Skin epidermis (tissue), 12 donors: ENCODE measurements around the gene APOD.

Experiments used
- H3K27ac ChIP-seq, 21 experiments: fragments of 200-600 bp; sonication (generic) in 11 of 21; one replicate each; pipeline ENCODE4 v1.5.0; 2020; ENCODE audit warnings: mild to moderate bottlenecking in 3 of 21, inconsistent platforms in 2 of 21, moderate library complexity in 2 of 21
- H3K4me3 ChIP-seq, 7 experiments: fragments of 200-600 bp; sonication (generic) in 2 of 7; one replicate each; pipeline ENCODE4 v1.5.0; 2020; ENCODE audit warnings: inconsistent platforms in 2 of 7, mild to moderate bottlenecking in 2 of 7, moderate library complexity in 1 of 7

Gene APOD

DNA sequence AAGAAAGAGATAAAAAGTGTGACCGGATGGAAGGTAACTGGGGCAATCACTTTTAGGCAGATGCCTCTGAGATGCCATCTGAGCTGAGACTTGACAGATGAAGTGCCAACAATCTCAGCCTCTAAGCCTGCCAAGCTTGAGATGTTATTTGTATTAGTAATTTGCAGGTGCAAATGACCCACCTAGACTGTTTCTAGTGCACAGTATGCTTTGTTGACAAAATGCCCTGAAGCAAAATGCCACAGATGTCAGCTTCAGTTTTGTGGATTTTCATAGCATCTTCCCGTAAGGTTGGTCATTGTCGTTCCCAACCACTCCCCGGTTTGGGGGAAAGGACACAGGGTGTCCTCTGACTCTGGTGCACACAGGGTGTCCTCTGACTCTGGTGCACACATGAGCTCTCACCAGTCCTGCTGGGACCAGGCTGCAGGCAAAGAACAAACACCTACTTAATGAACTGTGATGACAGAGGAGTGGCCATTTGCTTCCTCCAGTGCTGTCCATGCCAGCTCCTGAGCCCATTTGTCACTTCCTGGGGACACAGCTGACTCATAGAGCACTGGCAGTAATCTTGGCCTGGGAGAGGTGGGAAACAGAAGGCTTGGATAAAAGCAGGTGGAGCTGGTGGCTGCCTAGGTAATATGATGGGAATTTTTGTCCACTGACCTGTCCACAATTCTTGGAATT, 23.9 kb downstream of the APOD start:
- Histone ChIP-seq H3K4me3 (no peak overlapping the region), H3K27ac (no peak overlapping the region)

DNA sequence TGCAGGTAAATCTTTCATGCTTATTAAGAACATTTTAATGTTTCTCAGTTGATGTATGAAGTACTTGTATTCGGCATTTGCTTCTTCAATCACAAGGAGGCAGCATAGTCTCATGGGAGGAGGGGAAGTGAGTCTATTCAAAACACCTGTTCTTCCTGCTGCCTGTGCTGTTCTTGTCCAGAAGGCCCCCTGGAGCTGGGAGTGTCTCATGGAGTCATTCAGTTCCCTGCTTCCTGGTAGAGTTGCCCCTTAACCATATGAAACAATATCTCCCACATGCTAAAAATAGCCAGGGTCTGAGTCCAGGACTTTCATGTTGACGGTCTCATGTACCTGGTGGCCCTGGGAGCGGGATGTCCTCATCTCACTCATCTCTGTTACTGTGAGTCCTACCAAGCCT, 25.1 kb downstream of the APOD start:
- Histone ChIP-seq H3K4me3 (no peak overlapping the region), H3K27ac (no peak overlapping the region)

DNA sequence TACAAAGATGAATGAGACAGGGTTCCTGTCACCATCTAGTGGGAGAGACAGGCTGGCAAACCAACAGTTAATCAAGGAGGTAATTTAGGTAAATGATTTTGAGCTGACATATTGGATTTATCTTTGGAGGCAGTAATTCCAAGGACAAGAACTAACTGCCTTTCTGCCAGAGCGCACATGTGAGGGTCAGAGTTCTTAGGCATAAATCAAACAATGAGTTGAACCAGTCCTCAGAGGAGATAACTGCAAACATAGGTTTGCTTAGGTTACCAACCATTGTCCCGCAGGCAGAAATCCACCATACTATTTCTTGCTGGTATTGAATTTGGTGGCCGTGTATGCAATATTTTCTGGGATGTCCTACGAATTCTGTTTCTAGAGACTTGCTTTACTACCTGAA, 26.4 kb downstream of the APOD start:
- Histone ChIP-seq H3K27ac (no peak overlapping the region), H3K4me3 (no peak overlapping the region)

DNA sequence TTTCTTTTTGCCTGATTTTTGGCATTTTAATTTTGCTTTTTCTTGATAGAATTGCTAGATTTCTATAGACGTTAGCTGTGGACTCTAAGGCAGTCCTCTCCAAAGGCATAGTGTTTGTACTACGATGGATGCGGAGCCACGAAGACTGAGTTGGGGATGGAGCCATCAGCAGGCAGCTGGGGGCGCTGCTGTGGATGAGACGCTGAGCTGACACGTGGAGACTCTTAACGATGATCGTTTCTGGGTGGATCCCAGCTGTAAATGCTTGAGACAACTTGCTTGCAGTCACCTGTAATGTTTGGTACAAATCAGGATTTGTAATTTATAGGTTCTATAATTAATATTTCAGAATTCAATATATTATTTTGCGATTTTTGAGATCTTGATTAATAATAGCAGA, 27.4 kb downstream of the APOD start:
- Histone ChIP-seq H3K4me3 (no peak overlapping the region), H3K27ac (no peak overlapping the region)

DNA sequence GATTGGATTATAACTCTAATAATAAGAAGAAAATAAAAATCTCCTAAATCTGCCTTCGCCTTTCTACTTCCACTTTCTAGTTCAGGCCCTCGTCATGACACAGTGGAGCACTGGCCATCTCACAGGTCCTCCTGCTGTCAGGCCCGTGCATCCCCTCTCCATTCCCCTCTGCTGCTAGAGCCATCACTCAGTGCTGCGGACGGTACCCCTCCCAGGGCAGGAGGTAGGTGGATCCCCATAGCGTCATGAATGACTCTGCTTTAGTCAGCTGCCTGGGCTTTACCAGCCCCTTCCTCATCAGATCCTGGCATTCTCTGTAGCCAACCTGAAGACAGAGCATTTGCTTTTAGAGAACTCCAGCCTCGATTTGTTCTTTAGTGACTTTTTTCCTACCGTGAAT, 28.6 kb downstream of the APOD start:
- Histone ChIP-seq H3K27ac (no peak overlapping the region), H3K4me3 (no peak overlapping the region)

DNA sequence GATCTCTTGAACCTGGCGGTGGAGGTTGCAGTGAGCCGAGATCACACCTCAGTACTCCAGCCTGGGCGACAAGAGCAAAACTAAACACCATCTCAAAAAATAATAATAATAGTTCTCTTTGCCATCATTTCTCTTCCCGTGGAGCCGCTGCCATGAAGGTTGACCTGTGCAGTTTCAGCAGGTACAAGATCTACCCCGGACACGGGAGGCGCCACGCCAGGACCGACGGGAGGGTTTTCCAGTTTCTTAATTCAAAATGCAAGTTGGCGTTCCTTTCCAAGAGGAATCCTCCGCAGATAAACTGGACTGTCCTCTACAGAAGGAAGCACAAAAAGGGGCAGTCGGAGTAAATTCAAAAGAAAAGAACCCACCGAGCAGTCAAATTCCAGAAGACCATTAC, 29.3 kb downstream of the APOD start:
- no peak overlapping the region for H3K27ac ChIP-seq
- no peak overlapping the region for H3K4me3 ChIP-seq

DNA sequence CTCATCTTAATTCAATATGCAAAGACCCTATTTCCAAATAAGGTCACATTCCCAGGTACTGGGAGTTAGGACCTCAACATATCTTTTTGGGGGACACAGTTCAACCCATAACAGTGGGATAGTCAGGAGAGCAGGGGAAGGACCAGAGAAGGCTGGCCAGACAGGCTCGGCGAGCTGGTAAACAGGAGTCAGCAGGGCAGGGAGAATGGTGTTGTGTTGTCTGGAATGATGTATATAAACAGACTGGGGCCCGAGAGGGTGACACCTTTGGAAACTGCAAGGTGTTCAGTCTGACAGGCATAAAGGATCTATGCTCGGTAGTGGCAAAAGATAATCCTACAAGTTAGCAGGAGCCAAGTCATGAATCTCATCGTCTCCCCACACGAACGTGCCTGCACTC, 30.5 kb downstream of the APOD start:
- no peak overlapping the region for H3K4me3 ChIP-seq
- peak overlapping the region in 7 of 21 experiments; percentile 13 to 90 (median 27) for H3K27ac ChIP-seq

DNA sequence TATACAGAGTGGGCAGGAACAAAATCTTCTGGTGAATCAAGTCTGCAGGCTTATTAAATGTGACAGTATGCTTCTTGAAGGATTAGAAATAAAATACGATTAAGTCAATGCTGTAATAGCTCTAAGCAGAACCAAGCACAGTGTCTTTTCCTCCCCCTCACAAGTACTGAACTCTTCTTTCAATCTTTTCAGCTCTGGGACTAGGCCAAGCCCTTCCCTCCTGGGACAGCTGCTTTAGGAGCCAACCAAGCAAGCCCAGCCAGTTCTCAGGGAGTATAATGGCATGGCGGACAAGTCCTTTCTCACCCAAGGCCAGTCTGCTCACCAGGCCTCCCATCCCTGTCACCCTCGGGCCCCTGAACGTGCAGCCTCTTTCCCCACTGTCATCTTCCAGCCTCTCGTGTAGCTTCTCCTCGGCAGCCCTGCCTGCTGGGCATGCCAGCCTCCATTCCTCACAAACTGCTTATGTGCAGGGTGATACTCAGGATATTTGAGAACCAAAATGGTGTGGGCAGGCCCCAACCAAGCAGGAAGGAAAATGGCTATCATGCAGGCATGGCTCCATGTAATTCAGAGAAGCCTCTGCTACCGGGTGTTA, 32.3 kb downstream of the APOD start:
- Histone ChIP-seq H3K4me3 (no peak overlapping the region), H3K27ac (peak overlapping the region in 16 of 21 experiments; percentile 13 to 94 (median 67))

DNA sequence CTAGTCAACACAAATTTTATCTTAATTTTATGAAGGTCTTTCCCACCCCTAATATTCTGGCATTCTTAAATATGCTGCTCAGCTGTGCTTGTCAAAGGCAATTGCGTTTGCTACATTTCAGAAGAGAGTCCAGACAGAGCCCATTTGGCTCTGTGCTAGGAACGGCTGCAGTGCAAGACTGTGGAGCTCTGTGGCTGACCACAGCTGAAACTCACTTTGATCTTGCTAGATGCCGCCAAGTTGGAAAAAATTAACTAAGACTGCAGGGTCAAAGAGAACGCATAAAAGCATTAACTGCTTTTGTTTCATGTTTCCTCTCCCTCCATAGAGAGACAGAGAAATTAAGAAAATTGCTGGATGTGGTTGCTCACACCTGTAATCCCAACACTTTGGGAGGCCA, 33.0 kb downstream of the APOD start:
- H3K27ac ChIP-seq: peak overlapping the region in 15 of 21 experiments; percentile 19 to 94 (median 75)
- H3K4me3 ChIP-seq: peak overlapping the region in 1 of 7 experiments; percentile 2

DNA sequence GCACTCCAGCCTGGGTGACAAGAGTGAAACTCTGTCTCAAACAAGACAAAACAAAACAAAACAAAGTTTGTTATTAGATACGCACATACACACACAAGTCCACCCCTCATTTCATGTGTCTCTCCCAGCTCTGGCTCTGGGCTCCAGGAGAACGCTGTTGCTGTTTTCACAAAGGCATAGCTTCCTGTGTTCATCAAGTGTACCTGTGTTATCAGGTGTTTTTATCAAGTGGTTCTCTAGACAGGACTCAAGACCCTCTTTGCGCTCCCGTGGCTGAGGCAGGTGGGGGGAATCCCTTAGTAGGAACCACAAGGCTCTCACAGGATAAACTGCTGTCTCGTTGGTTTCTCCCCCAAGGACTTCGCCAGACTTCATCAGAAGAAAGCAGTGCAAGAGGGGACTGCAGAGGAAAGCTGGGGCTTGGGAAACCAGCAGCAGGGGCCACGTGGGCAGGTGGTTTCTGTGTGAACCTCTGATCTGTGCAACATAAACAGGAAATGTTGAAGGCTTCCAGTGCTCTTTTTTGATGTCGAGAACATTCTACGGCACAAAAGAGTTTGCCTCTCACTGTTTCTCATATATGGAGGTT, 33.7 kb downstream of the APOD start:
- Histone ChIP-seq H3K4me3 (peak overlapping the region in 1 of 7 experiments; percentile 2), H3K27ac (peak overlapping the region in 12 of 21 experiments; percentile 7 to 94 (median 78))

DNA sequence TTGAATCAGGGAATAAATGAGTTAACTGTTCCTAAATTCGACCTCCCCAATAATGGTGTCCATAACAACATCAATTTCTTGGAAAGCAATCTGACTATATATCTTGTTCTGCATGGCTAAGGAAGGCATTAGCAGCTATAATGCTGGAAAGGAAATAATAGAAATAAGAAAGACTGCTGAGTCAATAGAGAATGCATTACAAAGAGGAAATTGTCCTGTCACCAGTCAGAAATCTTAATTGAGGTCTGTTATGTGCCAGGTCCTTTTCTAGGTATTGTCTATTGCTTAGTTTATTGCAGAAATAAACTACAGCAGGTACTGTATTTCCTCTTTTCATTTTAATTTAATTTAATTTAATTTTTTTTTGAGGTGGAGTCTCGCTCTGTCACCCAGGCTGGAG, 34.8 kb downstream of the APOD start:
- H3K27ac ChIP-seq: peak overlapping the region in 5 of 21 experiments; percentile 11 to 94 (median 89)

DNA sequence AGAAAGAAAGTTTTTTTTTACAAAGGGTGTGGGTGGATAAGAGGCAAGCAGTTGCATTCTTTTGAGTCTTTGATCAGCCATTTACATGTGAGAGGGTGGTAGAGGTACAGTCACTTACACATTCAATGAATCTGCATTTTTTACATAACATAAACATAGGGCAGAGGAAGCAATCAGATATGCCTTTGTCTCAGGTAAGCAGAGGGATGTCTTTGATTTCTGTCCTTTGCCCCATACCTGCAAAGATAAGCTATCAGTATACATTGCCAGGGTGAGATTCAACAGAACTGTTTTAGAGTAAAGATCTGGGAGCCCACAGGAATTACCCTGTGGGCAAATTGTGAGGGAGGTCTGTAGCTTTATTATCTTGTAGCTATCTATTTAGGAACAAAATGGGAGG, 35.2 kb downstream of the APOD start:
- no peak overlapping the region for H3K4me3 ChIP-seq
- peak overlapping the region in 3 of 21 experiments; percentile 11 to 90 (median 89) for H3K27ac ChIP-seq

More for the DNA sequence above, 34.8 kb downstream of the APOD start:
- H3K4me3 ChIP-seq: no peak overlapping the region

DNA sequence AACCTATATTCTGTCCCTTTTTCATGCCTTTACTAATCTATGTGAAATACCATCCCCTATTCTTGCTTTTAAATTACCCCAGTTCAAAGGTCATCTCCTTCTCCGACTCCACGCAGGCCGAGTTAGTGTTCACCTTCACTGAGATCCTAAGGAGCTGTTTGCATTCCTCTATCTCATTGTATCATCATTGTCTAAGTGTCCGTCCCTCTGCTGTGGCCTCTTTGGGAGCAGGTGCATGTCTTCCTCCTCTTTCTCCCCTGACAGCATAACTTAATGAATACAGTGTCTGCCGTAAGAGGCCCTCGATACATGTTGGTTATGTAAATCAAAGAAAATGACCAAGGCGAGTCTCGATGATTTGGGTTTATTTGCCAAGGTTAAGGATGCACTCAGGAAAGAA, 35.7 kb downstream of the APOD start:
- H3K27ac ChIP-seq: peak overlapping the region in 2 of 21 experiments; percentile 89 to 90
- no peak overlapping the region for H3K4me3 ChIP-seq

DNA sequence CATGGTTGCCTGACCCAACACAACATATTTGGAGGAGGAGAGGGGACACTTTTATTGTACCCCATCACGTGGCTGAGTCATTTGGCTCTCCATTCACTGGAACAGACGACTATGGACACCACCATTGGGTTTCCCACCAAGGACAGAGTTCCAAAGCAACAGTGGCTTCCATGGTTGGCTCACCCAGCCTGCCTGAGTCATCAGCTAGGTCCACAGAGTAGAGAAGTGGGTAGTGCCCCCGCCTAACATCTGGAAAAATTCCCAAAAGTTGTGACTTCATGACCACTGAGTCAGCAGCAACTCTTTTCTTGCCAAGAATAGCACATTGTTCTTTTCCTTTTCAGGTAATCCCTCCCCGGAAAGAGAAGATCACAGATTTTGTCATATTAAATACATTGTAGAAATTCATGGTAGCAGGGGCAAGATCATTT, 37.6 kb downstream of the APOD start:
- Histone ChIP-seq H3K27ac (peak overlapping the region in 19 of 21 experiments; percentile 3 to 94 (median 52)), H3K4me3 (no peak overlapping the region)

DNA sequence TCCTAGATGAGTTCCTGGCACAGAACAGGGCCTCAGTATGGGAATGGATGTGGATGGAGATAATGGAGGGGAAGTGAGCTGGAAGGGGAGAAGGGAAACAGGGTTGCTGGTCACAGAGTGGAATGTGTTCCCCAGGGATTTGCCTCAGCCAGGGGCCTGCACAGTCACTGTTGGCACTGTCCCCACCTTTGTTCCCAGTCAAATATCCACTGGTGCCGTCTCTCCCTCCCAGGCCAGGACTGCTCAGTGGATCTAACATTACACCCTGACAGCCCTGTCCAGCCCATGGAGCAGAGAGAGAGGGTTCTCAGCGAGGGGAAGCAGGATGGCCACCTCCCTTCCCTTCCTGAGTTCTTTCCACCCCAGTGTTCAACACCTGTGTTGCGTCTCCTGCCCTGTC, 39.1 kb downstream of the APOD start:
- peak overlapping the region in 7 of 21 experiments; percentile 43 to 98 (median 94) for H3K27ac ChIP-seq
- no peak overlapping the region for H3K4me3 ChIP-seq

DNA sequence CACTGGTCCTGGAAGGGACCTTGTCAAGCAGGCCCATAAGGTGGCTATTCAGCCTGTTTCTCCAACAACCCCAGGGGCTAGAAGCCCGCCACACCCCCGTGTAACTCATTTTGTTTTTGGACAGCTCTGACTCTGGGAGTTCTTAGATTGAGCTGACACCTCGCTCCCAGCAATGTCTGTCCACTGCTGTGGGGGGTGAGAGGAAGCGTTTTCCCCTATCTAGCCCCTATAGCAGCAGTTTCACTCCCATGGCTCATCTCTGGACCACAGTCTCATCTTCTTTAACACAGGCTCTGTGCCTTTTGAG, 39.6 kb downstream of the APOD start:
- H3K4me3 ChIP-seq: no peak overlapping the region
- H3K27ac ChIP-seq: peak overlapping the region in 10 of 21 experiments; percentile 43 to 98 (median 94)

DNA sequence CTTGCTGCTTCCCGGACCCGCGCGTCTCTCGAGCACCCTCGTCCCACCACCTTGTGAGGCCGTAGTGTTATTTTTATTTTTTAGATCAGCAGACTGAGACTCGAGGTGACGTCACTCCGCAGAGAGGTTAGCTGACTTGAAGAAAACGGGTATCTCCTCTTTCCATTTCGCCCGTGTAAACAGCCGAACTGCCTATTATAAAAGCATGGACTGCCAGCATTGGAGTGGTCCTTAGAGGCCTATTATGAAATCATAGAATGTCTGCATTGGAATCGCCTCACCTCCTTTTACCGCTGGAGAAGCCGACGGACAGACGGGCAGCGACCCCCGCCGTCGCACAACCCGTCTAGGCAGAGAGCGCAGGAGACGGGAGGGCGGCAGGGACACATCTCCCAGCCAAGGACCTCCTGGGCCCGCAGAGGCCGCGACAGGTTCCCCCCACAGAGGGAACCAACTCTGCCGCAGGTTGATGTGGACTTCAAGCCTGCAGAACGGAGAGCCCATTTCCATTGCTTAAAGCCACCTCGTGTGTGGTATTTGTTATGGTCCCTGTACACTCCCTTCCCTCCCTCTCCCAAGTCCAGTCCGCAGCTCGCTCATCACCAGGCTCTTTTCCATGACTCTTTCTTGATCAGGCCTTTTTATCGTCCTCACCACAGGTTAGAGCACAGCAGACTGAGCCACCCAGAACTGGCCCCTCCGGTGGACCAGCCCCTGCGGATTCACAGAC, 40.1 kb downstream of the APOD start:
- Histone ChIP-seq H3K4me3 (peak overlapping the region; percentile 75 to 95 (median 83)), H3K27ac (peak overlapping the region in 18 of 21 experiments; percentile 2 to 98 (median 95))

DNA sequence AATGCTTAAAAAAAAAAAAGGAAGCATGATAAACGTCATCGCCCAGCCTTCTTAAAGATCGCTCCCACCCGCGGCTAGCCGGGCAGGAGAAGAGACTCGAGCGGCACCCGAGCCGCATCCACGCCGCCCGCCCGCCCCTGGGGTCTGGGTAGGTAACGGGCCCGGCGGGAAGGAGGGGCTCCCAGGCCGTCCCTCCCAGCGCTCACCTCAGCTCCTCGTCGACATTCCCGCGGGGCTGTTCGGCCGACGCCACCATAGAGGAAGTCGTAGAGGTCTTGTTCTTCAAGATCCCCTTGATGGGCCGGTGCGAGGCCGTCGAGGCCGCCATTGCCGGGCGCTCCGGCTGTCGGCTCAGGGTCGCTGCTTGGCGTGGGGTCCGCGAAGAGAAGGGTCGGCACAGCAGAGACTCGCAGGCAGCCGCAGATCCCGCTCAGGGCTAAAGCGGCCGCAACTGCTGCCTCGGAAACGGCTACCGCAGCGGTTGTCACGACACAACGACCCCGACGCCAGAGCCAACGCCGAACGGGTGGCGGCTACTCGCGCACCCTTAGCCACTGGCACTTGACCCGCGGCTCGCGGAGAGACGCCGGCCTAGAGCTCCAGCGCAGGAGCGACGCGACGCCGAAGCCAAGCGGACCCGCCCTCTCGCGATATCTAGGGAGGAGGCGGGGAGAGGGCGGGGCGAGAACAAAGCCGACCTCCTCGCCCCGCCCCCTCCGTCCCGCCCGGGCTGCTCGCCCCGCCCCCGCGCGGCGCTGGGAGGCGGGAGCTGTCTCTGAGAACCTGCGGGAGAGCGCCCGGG, 40.8 kb downstream of the APOD start, which contains the start of gene PPP1R2:
Gene PPP1R2 (minus strand): TSS at position 628 of the 802 bp plus-strand sequence. CDS start 300 bp downstream, at position 328.
- Histone ChIP-seq H3K27ac (peak within 1 kb of the TSS; percentile 86 to 98 (median 95)), H3K4me3 (peak within 1 kb of the TSS; percentile 75 to 95 (median 83))

DNA sequence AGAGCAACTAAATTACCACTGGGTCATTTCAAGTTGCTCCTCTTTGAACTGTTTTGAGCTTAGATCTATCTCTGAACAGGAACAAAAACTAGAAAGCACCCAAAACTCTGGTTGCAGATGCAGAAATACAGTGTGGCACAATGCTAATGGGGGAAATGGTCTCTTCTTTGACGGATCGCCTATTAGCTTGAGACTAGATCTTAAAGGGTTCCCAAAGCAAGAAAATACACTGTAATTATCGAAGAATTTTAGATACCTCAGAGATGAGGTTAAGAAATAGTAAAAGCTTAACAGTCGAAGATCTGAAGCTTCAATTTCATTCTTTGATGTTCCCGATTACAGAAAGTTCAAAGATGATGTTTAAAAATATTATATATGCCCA, 41.4 kb downstream of the APOD start:
- peak overlapping the region in 20 of 21 experiments; percentile 88 to 98 (median 95) for H3K27ac ChIP-seq
- H3K4me3 ChIP-seq: peak overlapping the region; percentile 75 to 95 (median 83)
